ENCODE results near the gene IL13RA1. TPM values are rescaled to one million over a fixed set of nuclear protein-coding genes. Genes with fewer than 3 reads are reported as not detected.

The IL13RA1 gene
- total RNA-seq, 1 donor from 2014 or later = 1.1 TPM

GRCh38 chrX:118761939-118762707 lies 34.7 kb downstream of the IL13RA1 start:
- no peaks in the 10 kb centered on the region for H3K9me3 Mint-ChIP-seq (ENCODE audit: unreplicated experiment)

DNA sequence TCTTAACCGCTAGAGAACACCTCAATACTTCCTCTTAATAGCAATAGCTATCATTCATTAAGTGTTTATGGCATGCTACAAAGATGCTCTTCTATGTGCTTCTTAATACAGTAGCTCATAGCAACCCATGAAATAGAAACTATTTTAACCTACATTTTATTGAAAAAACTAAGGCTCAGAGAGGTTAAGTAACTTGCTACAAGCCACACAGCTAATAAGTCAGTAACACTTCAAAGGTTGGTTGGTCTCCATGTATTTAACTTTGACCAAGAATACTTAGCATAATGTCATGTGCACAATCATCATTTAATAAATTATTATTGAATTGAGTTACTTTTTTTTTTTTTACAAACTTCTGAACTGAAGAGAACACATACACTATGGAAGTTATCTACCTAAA lies 36.1 kb downstream of the IL13RA1 start:
- Mint-ChIP-seq H3K27ac (ENCODE audit: unreplicated experiment) (no peak overlapping the region), H3K4me3 (ENCODE audit: unreplicated experiment) (no peak overlapping the region), H3K36me3 (ENCODE audit: unreplicated experiment) (no peaks in the 10 kb centered on the region), H3K4me1 (ENCODE audit: low read depth, unreplicated experiment) (no peaks in the 10 kb centered on the region), H3K27me3 (ENCODE audit: unreplicated experiment) (peaks cover 2% of the 10 kb centered on the region), H3K9me3 (ENCODE audit: unreplicated experiment) (no peaks in the 10 kb centered on the region)
- no peak for DNase-seq
- TF ChIP-seq, protein P1, sequence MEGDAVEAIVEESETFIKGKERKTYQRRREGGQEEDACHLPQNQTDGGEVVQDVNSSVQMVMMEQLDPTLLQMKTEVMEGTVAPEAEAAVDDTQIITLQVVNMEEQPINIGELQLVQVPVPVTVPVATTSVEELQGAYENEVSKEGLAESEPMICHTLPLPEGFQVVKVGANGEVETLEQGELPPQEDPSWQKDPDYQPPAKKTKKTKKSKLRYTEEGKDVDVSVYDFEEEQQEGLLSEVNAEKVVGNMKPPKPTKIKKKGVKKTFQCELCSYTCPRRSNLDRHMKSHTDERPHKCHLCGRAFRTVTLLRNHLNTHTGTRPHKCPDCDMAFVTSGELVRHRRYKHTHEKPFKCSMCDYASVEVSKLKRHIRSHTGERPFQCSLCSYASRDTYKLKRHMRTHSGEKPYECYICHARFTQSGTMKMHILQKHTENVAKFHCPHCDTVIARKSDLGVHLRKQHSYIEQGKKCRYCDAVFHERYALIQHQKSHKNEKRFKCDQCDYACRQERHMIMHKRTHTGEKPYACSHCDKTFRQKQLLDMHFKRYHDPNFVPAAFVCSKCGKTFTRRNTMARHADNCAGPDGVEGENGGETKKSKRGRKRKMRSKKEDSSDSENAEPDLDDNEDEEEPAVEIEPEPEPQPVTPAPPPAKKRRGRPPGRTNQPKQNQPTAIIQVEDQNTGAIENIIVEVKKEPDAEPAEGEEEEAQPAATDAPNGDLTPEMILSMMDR (IDR thresholded peaks at IDR 0.05; ENCODE audit: partially characterized antibody, unreplicated experiment) = no peak

More at GRCh38 chrX:118761939-118762707, 34.7 kb downstream of the IL13RA1 start:
- Mint-ChIP-seq H3K4me3 (ENCODE audit: unreplicated experiment) (no peak overlapping the region), H3K27ac (ENCODE audit: unreplicated experiment) (no peak overlapping the region), H3K27me3 (ENCODE audit: unreplicated experiment) (peaks cover 2% of the 10 kb centered on the region), H3K4me1 (ENCODE audit: low read depth, unreplicated experiment) (no peaks in the 10 kb centered on the region), H3K36me3 (ENCODE audit: unreplicated experiment) (no peaks in the 10 kb centered on the region)
- TF ChIP-seq, protein P1 (IDR thresholded peaks at IDR 0.05; ENCODE audit: partially characterized antibody, unreplicated experiment) = no peak
- no peak for DNase-seq

DNA sequence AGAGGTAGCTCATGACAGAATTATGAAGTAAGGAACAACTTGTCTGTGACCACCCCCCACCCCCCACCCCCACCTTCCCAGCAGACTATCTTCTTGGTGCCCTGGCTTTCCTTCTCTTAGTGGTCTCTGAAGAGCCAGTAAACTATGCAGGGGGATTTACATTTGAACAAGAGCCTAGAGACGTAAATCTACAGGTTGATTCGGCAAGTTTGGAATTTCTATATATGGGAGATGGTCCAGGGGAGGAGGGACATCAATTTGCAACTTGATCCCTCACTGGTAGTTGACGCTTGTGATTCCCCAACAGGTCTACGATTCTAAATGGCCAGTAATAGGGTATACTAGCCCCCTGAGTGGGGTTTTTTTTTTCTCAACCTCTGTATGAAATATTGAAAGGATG lies 36.7 kb downstream of the IL13RA1 start:
- TF ChIP-seq, protein P1 (IDR thresholded peaks at IDR 0.05; ENCODE audit: partially characterized antibody, unreplicated experiment) = no peak
- Mint-ChIP-seq H3K4me3 (ENCODE audit: unreplicated experiment) (no peak overlapping the region), H3K9me3 (ENCODE audit: unreplicated experiment) (no peaks in the 10 kb centered on the region), H3K4me1 (ENCODE audit: low read depth, unreplicated experiment) (no peaks in the 10 kb centered on the region), H3K27me3 (ENCODE audit: unreplicated experiment) (peaks cover 2% of the 10 kb centered on the region), H3K36me3 (ENCODE audit: unreplicated experiment) (no peaks in the 10 kb centered on the region), H3K27ac (ENCODE audit: unreplicated experiment) (no peak overlapping the region)
- DNase-seq = no peak

- Mint-ChIP-seq H3K4me3 (ENCODE audit: unreplicated experiment) (no peak overlapping the region), H3K4me1 (ENCODE audit: low read depth, unreplicated experiment) (no peaks in the 10 kb centered on the region), H3K27ac (ENCODE audit: unreplicated experiment) (no peak overlapping the region), H3K36me3 (ENCODE audit: unreplicated experiment) (no peaks in the 10 kb centered on the region), H3K9me3 (ENCODE audit: unreplicated experiment) (peaks cover 3% of the 10 kb centered on the region), H3K27me3 (ENCODE audit: unreplicated experiment) (no peaks in the 10 kb centered on the region)
- TF ChIP-seq, protein P1 (IDR thresholded peaks at IDR 0.05; ENCODE audit: partially characterized antibody, unreplicated experiment) = no peak
- DNase-seq = no peak
Observed at GRCh38 chrX:118770133-118770760, 42.8 kb downstream of the IL13RA1 start.

GRCh38 chrX:118772051-118772450 lies 44.6 kb downstream of the IL13RA1 start:
- Mint-ChIP-seq H3K27ac (ENCODE audit: unreplicated experiment) (no peak overlapping the region), H3K36me3 (ENCODE audit: unreplicated experiment) (no peaks in the 10 kb centered on the region), H3K9me3 (ENCODE audit: unreplicated experiment) (peaks cover 3% of the 10 kb centered on the region), H3K4me1 (ENCODE audit: low read depth, unreplicated experiment) (no peaks in the 10 kb centered on the region), H3K4me3 (ENCODE audit: unreplicated experiment) (no peak overlapping the region), H3K27me3 (ENCODE audit: unreplicated experiment) (no peaks in the 10 kb centered on the region)
- TF ChIP-seq, protein P1 (IDR thresholded peaks at IDR 0.05; ENCODE audit: partially characterized antibody, unreplicated experiment) = no peak
- DNase-seq = no peak
